Nephron progenitor cell (in vitro differentiated cells): ENCODE results near the gene SH3GLB2.

Source experiments
- DNase-seq: peaks from one replicate; pipeline ENCODE4 v3.0.0; 2021
- H3K27ac Mint-ChIP-seq: 2 replicates; pipeline ENCODE4 v1.8.0; 2021; ENCODE audit warnings: mild to moderate bottlenecking, moderate library complexity, mixed read lengths
- H3K27me3 Mint-ChIP-seq: 2 replicates; pipeline ENCODE4 v1.8.0; 2021; ENCODE audit warnings: mild to moderate bottlenecking, low read depth, mixed read lengths; ENCODE audit not compliant: poor library complexity
- H3K36me3 Mint-ChIP-seq: 2 replicates; pipeline ENCODE4 v1.8.0; 2021; ENCODE audit warnings: low read depth, mixed read lengths
- H3K4me1 Mint-ChIP-seq: 2 replicates; pipeline ENCODE4 v1.8.0; 2021; ENCODE audit warnings: mixed read lengths
- H3K4me3 Mint-ChIP-seq: 2 replicates; pipeline ENCODE4 v1.8.0; 2021; ENCODE audit warnings: mild to moderate bottlenecking, moderate library complexity, mixed read lengths
- H3K9me3 Mint-ChIP-seq: 2 replicates; pipeline ENCODE4 v1.8.0; 2021; ENCODE audit warnings: mild to moderate bottlenecking, moderate library complexity, mixed read lengths
- CTCF ChIP-seq: fragments of 200-600 bp; sonication (generic); IDR thresholded peaks from 2 replicates; pipeline ENCODE4 v1.5.0; 2021; ENCODE audit warnings: antibody characterized with exemption

Gene SH3GLB2

DNA sequence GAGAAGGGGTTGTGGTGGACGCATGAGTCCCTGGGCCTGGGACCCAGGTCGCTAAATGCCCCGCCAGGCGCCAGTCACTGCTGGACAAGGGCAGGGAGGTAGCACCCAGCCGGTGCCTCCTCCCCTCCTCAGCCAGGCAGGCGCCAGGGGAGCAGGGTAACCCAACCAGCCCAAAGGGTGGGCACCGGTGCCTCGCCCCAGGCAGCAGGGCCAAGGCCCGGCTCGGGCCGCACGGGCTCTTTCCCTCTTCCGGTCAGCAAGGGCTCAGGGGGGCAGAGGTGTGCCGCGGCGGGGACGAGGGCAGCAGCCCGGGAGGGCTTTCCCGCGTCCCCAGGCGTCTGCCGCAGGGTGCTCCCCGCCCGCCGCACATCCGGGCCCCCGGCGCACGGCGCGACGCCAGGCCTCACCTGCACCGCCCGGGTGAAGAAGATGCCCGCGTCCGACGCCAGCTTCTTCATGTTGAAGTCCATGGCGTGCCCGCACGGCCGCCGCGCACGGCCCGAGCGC, 393 bp downstream of the SH3GLB2 start:
- Mint-ChIP-seq H3K4me3 (peak overlapping the region; percentile 80), H3K36me3 (no peaks in the 10 kb centered on the region), H3K27ac (no peak overlapping the region), H3K9me3 (no peaks in the 10 kb centered on the region), H3K27me3 (no peaks in the 10 kb centered on the region), H3K4me1 (peaks cover 58% of the 10 kb centered on the region)
- no peak for TF ChIP-seq CTCF
- no peak for DNase-seq

DNA sequence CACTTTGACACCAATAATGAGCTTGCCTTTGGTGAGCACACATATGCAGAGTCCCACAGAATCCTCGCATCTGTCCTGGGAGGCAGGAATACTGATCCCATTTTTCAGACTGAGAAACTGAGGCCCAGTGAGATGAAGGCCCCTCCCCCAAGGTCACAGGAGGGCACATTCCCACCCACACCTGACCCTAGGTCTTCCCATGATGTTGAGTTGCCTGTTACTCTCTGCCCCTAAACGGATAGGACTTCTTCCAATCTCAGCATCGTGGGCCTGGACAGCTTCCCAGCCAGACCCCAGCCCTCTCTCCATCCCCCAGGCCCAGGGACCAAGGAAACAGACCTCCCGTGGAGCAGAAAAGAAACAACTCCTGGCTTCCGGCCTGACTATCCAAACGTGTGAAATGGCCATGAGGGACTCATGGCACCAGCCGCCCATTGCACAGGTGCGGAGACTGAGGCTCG, 877 bp downstream of the SH3GLB2 start:
- DNase-seq, result no peak
- no peak overlapping the region for H3K27ac Mint-ChIP-seq

GRCh38 chr9:129026442-129027223, 1.5 kb downstream of the SH3GLB2 start:
- no peaks in the 10 kb centered on the region for H3K9me3 Mint-ChIP-seq
- peak overlapping the region; percentile 57 for H3K27ac Mint-ChIP-seq
- peaks cover 69% of the 10 kb centered on the region for H3K4me1 Mint-ChIP-seq
- no peaks in the 10 kb centered on the region for H3K27me3 Mint-ChIP-seq
- no peaks in the 10 kb centered on the region for H3K36me3 Mint-ChIP-seq
- no peak for TF ChIP-seq CTCF
- peak; percentile 63 for DNase-seq
- peak overlapping the region; percentile 80 for H3K4me3 Mint-ChIP-seq

More for the DNA sequence above, 877 bp downstream of the SH3GLB2 start:
- no peaks in the 10 kb centered on the region for H3K36me3 Mint-ChIP-seq
- no peak for TF ChIP-seq CTCF
- peaks cover 63% of the 10 kb centered on the region for H3K4me1 Mint-ChIP-seq
- H3K4me3 Mint-ChIP-seq, result peak overlapping the region; percentile 80
- no peaks in the 10 kb centered on the region for H3K27me3 Mint-ChIP-seq
- H3K9me3 Mint-ChIP-seq, result no peaks in the 10 kb centered on the region

- DNase-seq, result no peak
- Mint-ChIP-seq H3K4me1 (peaks cover 68% of the 10 kb centered on the region), H3K4me3 (no peak overlapping the region), H3K36me3 (peaks cover 3% of the 10 kb centered on the region), H3K27ac (peak overlapping the region; percentile 13), H3K9me3 (no peaks in the 10 kb centered on the region), H3K27me3 (no peaks in the 10 kb centered on the region)
- no peak for TF ChIP-seq CTCF
These were observed 4.3 kb downstream of the SH3GLB2 start for GRCh38 chr9:129023908-129024233.

DNA sequence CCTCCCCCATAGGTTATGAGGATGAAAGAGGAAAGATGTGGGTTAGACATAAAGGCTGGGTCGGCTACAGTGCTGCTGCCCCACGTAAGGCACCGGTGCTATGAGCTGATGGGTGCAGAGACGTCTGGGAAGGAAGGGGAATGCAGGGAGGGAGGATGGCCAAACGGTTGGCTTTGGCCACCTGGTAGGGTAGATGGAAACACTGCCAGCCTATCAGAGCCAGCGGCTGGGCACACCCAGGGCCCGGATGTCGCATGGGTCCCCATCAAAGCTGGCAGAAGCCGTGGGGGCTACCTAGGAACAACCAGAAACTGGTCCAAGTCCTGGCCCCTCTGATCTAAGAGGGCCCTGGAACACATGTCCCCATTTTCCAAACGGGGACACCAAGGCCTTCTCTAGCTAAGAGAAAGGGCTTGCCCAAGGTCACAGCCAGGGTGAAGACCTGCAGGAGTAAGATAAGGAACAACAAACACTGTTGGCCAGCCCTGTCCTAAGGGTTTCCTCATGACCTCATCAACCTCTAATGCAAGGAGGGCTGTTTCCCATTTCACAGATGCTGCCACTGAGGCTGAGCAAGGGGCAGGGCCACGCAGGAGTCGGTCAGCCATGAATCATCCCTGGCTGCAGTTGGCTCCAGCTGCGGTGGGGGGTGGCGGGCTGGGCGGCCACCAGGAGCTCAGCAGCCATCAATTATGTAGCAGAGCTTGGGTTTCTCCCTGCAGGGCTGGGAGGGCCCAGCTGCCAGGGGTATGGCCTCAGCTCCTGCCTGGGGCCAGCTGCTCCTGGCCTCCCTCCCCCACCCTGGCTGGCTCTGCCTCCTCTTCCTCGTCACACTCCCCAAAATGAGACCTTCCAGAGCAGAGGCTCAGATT, 4.9 kb downstream of the SH3GLB2 start:
- peaks cover 68% of the 10 kb centered on the region for H3K4me1 Mint-ChIP-seq
- no peaks in the 10 kb centered on the region for H3K9me3 Mint-ChIP-seq
- H3K27me3 Mint-ChIP-seq, result no peaks in the 10 kb centered on the region
- peak; percentile 54 for DNase-seq
- peaks cover 6% of the 10 kb centered on the region for H3K36me3 Mint-ChIP-seq
- no peak for TF ChIP-seq CTCF
- peak overlapping the region; percentile 96 for H3K27ac Mint-ChIP-seq
- peak overlapping the region; percentile 33 for H3K4me3 Mint-ChIP-seq
